OCI-LY7 (cell line): ENCODE data around the gene RNF157.

ENCODE experiments used
- CTCF ChIP-seq: fragments of 200-600 bp; sonication (generic); conservative IDR thresholded peaks from 2 replicates; pipeline ENCODE4 v1.5.1; 2014; ENCODE audit warnings: mild to moderate bottlenecking, antibody characterized with exemption, low read length, moderate library complexity, mixed read lengths
- EZH2phosphoT487 ChIP-seq: fragments of 200-600 bp; sonication (generic); IDR thresholded peaks from 2 replicates; pipeline ENCODE4 v1.6.1; 2018; ENCODE audit warnings: low read depth, borderline replicate concordance, mild to moderate bottlenecking, mixed run types, antibody characterized with exemption, low read length, moderate library complexity, mixed read lengths

GRCh38 chr17:76253841-76254240 is 13.5 kb upstream of the RNF157 start:
- no peak for TF ChIP-seq EZH2phosphoT487
- no peak for TF ChIP-seq CTCF
